Airway epithelial cell (primary cell): Measurements from ENCODE around the gene RC3H1. TPM values are rescaled to one million over a fixed set of nuclear protein-coding genes. Genes with fewer than 3 reads are reported as not detected.

Experiments used
- total RNA-seq: library from RNA; depleted of rRNA; stranded (reverse); fragments of >200 nt; gene quantifications from 2 replicates; pipeline ENCODE4 v1.2.3, GENCODE V29; 2015

Gene RC3H1, protein sequence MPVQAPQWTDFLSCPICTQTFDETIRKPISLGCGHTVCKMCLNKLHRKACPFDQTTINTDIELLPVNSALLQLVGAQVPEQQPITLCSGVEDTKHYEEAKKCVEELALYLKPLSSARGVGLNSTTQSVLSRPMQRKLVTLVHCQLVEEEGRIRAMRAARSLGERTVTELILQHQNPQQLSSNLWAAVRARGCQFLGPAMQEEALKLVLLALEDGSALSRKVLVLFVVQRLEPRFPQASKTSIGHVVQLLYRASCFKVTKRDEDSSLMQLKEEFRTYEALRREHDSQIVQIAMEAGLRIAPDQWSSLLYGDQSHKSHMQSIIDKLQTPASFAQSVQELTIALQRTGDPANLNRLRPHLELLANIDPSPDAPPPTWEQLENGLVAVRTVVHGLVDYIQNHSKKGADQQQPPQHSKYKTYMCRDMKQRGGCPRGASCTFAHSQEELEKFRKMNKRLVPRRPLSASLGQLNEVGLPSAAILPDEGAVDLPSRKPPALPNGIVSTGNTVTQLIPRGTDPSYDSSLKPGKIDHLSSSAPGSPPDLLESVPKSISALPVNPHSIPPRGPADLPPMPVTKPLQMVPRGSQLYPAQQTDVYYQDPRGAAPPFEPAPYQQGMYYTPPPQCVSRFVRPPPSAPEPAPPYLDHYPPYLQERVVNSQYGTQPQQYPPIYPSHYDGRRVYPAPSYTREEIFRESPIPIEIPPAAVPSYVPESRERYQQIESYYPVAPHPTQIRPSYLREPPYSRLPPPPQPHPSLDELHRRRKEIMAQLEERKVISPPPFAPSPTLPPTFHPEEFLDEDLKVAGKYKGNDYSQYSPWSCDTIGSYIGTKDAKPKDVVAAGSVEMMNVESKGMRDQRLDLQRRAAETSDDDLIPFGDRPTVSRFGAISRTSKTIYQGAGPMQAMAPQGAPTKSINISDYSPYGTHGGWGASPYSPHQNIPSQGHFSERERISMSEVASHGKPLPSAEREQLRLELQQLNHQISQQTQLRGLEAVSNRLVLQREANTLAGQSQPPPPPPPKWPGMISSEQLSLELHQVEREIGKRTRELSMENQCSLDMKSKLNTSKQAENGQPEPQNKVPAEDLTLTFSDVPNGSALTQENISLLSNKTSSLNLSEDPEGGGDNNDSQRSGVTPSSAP
- 7.0 and 11.8 TPM in 2 replicates for total RNA-seq

DNA sequence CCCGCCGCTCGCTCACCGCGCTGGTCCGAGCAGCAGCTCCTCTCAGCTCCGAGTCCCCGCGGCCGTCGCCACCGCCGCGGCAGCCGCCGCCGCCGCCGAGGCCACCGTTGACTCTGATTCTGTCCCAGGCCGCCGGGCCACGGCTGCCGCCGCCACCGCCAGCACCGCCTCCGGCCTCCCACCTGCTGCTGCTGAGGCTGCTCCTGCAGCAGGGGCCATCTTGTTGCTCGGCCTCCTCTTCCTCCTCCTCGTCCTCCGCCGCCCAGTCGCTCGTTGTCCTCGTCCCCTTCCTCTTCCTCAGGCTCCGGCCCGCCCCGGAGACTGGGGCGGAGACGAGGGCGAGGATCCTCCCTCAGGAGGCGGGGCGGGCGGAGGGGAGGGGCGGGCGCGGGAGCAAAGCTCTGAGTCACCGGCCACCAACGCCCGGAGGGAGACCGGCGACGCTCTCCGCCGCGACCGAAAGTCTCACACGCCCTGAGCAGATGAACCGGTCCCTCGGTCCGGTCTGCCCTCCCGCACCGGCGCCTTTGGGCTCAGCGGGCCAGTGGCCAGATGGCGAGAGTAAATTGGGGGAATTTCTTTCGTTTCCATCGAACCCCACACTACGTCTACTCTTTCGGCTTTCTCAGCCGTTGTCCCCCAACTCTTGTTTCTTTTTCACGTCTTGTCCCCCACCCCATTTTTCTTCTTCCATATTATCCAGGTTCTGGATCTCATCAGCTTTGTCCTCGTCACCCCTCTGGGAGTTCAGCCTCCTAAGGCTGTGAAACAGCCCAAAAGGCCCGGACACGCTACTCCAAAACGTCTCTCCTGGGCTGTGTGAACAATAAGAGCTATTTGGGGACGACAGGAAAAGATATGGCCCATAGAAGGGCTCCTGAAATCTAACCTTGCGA, at the start of gene RC3H1:
TSS of gene RC3H1 (minus strand) at position 278 of the 896 bp plus-strand sequence. CDS start 29,372 bp downstream, outside the sequence.

DNA sequence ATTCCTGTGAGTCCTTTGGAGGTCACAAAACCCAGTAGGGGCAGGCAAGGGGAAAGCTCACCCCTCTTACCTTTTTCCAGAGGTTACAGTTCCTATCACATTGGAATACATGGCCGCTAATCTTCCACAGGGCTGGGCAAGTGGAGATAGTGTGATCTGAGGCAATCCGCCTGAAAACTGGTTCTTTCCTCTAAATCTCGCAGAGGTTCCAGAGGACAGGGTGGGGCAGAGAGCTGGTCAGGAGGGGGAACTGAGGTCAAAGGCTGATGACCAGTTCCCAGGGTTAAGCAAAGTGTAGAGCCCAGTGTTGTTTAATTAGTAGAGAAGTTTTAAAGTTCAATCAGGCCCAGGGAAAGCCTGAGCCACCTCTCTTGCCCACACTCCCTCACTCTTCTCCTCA, 105.0 kb downstream of the RC3H1 start, which contains the start of gene SERPINC1:
TSS of gene SERPINC1 (minus strand) at position 179 of the 400 bp plus-strand sequence. CDS start at position 111, 68 bp downstream.

Other genes with a start within 250 kb of the RC3H1 start
- 20.6 and 26.8 TPM in 2 replicates for gene DARS2, start 197.7 kb downstream of the RC3H1 start, total RNA-seq
- 6.8 and 10.2 TPM in 2 replicates for gene CENPL, start 197.5 kb downstream of the RC3H1 start, total RNA-seq
- gene GAS5, start 154.4 kb downstream of the RC3H1 start, total RNA-seq: 458 and 498 TPM in 2 replicates
- gene ZBTB37, start 154.0 kb downstream of the RC3H1 start, total RNA-seq: 0.88 and 1.8 TPM in 2 replicates
- gene SERPINC1, start 105.0 kb downstream of the RC3H1 start, total RNA-seq: not detected in 2 replicates
- gene RABGAP1L, start 137.2 kb upstream of the RC3H1 start, total RNA-seq: 19.1 and 32.7 TPM in 2 replicates